LNCAP (cell line): ENCODE data around the gene ATG5.

Source experiments
- TF ChIP-seq, protein P1 (sequence below): fragments of 450-650 bp; IDR thresholded peaks from 2 replicates; pipeline ENCODE4 v1.5.1; 2017; ENCODE audit warnings: mild to moderate bottlenecking

ATG5 gene

DNA sequence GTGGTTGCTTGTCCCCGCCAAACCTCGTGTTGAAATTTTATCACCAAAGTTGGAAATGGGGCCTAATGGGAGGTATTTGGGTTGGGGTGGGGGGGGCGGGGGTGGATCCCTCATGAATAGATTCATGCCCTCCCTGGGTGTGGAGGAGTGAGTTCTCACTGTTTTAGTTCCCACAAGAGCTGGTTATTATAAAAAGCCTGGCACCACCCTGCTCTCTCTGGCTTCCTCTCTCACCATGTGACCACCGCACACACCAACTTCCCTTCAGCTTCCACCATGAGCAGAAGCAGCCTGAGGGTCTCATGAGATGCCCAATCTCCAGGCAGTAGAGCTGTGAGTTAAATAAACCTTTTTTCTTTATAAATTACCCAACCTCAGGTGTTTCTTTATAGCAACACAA is 128.1 kb downstream of the ATG5 start:
- TF ChIP-seq, protein P1, sequence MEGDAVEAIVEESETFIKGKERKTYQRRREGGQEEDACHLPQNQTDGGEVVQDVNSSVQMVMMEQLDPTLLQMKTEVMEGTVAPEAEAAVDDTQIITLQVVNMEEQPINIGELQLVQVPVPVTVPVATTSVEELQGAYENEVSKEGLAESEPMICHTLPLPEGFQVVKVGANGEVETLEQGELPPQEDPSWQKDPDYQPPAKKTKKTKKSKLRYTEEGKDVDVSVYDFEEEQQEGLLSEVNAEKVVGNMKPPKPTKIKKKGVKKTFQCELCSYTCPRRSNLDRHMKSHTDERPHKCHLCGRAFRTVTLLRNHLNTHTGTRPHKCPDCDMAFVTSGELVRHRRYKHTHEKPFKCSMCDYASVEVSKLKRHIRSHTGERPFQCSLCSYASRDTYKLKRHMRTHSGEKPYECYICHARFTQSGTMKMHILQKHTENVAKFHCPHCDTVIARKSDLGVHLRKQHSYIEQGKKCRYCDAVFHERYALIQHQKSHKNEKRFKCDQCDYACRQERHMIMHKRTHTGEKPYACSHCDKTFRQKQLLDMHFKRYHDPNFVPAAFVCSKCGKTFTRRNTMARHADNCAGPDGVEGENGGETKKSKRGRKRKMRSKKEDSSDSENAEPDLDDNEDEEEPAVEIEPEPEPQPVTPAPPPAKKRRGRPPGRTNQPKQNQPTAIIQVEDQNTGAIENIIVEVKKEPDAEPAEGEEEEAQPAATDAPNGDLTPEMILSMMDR = no peak

DNA sequence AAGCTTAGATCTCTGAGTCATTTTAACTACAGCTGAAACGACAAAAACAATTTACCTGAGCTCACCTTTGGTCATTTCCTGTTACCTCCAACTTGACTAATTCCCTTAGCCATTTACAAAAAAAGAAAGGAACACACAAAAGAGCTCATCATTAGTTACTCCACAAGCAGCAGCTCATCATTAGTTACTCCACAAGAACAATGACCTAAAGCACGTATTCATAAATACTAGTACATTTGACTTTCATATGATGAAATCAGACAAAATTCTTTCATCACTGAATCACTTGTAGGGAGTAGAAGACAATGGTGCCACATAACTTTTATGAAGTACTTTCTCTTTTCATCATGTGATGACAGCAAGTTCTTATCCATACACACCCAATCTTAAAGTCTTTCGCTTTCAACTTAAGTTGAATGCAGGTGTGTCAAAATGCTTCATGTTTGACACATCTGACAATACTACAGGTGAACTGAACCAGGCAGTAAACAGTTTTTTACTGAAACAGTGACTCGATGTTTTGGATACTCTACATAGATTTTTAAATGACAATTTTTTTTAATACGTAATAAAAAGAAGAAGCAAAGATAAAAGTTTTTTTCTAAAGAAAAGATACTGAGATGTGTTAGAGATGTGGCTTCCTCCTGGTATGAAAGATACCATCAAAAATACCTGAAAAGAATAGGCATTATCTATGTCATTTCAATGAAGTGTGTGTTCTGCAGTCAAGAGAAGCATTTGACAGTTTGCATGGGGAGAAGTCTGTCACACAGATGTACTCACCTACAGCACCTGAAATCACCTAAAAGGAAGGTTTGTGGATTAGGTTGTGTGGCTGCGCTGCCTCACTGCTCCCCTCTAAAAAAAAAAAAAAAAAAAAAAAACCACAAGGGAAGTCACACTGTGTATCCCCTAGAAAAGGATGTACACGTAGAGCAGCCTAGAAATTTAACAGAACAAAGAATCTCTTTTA is 130.3 kb downstream of the ATG5 start:
- TF ChIP-seq, protein P1 = no peak

DNA sequence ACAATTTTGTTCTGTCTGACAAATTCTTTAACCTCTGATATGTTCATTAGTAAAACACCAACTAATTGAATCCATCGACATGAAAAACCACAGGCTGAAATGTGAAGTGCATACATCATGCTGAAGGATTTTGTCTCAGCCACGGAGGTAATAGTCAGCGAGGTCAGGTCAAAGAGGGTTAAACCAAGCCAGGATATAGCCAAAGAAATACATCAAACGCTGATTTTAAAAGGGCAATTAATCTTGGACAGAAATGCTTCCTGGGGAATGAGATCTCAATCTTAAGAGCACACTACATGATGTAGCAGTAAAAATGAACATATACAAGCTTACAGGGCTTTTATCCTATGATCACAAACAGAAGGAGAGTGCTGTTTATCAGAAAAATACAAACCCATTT is 132.7 kb downstream of the ATG5 start:
- TF ChIP-seq, protein P1 = no peak

DNA sequence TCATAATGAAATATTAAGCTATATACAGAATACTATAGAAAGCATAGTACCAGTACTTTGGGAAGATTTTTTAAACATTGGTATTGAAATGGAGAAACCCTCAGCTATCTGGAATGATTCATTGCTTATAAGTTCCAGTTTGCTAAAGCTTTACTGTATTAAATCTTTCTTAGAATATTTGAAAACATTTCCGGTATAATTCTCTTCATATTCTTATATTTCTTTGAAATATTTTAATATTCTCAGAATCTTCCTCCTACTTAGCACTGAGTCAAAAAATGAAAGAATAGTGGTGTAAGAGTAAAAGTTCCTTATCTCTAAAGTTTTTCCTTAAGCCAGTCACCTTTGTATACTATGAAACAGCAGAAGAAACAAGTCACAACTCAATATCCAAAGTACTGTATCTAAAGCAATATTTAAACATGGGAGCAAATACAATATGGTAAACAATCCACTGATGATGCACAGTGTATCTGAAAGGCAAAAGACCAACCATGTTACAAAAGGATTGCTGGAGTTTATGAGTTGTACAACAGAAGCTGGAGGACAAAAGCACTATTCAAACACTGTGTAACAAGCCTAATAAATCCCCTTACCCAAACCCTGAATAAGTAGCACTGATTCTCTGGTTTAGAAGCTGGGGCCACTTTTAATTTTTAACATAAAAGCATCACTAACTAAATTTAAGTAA is 137.3 kb downstream of the ATG5 start:
- TF ChIP-seq, protein P1 = no peak

DNA sequence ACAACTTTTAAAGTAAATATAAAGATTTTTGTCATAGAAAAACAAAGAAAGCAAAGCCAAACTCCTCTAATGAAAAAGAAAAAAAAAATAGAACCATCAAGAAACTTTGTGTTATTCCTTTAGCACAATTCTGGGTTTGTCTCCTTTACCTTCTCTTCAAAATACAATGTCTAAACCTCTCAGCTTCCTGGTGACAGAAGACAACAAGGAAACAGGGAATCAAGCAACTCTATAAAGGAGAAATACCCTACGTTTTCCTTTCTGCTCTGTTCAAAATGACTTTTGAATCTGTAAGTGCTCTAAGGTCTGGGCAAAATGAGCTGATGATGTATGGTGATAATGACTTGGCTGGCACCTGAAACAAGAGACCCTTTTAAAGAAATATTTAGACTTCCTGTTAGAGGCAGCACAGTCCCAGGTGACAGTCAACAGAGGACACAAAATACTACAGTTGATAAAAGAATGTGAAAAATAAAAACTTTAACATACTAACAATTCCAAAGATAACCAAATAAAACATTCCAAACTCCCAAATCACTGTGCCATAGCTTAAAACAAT is 138.1 kb downstream of the ATG5 start:
- TF ChIP-seq, protein P1 = no peak

DNA sequence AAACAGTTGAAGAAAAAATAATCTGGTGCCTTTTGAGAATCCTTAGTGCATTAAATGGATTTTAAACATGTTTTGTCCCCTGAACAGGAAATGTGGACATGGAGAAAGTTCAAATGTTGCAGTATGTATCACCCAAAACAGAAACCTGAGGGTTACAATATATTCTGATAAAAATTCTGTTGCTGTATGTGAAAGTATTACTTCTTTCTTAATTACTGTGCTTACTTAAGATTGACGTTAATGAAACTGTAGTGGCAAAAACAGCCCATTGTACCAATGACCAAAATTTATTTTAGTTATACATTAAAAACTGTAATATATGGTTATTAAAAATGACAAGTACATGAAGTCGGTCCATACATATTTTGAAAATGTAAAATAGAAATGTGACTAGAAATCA is 138.8 kb downstream of the ATG5 start:
- TF ChIP-seq, protein P1 = no peak

DNA sequence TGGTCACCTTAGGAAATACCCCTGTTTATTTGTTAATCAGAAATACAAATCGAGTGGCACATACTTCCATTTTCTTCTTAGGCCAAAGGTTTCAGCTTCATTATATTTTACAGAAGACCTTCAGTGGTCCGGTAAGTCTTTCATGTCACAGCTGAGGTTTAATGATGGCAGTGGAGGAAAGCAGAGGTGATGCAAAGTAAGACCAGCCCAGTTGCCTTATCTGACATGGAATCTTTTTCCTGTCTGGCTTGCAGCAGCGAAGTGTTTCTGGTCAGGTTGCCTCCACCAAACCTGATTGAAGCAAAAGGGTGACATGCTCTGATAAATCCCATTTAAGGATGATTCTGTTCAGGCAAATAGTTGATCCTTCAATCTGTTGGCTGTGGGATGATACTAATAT is 139.4 kb downstream of the ATG5 start:
- TF ChIP-seq, protein P1 = no peak
